Eye (tissue), 1 donor: ENCODE measurements around the gene TCF4.

Experiments used
- DNase-seq: peaks from one replicate; pipeline ENCODE4 v3.0.0-alpha.2; 2015

TCF4 gene

DNA sequence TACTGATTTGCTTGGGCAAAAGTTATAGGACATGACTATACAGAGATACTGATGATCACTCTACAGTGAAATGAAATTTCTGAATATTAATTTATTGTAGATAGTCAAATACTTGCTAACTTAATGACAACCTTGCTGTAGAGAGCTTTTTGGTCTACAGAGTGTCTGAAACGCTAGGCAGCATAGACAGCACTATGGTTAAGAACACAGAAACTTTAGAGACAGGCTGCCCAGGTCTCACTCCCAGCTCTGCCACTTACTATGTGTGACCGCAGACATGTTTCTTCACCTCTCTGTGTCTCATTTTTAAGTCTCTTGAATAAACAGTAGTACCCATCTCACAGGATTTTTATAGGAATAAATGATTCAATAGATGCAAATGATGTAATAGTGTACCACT, 247.0 kb downstream of the TCF4 start:
- no peak for DNase-seq

DNA sequence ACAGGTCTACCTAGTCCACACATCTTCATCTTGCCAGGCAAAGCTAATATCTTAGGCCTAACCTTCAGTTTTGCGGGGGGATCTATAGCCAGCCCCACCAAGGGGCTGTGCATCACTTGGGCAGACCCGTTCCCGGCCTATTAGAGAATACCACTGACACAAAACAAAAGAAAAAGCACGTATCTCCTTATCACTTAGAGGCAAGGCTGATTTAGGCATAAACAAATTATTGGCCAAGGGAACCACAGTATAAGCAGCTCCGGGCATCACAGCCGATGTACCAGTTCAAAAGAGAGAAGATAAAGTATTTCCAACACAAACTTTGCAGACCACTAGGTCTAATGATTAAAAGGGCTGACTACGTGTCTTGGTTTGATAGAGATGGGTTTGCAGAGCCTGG, 248.0 kb downstream of the TCF4 start:
- DNase-seq, result no peak

DNA sequence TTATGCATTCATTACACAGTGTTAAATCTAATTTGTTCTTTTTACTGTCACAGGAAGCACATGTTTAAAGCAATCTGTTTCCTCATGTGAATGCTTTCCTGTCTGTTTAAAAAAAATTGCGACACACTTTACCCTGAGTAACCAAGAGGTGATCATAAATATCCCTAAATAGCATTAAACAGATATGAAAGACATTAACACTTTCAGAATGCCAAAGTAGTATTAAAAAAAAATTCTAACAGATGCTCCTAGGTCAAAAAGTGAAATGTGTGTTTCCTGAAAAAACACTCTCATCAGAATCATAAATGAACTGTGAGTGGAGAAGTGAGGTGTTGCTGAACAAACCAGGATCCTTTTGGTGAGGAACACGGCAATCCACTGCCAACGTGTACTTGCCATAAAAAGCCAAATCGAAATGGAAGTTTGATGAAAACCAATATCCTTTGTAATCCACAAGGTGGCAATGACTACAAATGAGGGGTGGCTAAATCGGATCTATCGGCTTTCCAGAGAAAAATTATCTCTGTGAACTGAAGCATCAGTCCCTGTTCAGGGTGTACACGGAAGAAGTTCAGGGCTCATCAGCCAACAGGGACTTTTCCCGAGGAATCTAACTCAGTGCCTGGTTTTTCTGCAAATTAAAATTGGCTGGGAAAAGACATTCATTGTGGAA, 248.9 kb downstream of the TCF4 start:
- DNase-seq, result no peak

DNA sequence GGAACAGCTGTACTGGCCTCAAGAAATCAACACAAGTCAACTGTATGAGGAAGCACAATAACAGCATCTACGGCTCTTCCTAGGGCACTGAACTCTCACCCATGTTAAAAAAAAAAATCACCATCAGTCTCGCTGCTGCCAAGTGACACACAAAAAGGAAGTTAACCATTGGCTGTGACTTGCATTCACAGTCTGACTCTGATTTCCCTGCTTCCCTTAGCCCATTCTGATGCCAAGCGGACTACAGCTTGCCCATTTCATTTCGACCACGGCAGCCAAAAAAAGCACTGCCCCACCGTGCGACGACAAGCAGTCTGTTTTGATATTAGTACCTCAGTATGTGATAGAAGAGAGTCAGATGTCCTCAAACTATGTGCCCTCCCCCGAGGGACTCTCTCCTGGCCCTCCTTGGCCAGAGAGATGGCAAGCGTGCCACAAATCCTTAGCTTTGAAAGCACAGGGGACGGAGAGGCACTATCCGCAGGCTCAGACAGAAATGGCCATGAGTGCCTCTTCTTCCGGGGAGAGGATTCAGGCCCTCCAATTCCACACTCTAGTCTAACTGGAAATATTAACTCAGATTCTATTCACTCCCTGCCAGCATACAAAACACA, 250.0 kb downstream of the TCF4 start:
- DNase-seq, result no peak

DNA sequence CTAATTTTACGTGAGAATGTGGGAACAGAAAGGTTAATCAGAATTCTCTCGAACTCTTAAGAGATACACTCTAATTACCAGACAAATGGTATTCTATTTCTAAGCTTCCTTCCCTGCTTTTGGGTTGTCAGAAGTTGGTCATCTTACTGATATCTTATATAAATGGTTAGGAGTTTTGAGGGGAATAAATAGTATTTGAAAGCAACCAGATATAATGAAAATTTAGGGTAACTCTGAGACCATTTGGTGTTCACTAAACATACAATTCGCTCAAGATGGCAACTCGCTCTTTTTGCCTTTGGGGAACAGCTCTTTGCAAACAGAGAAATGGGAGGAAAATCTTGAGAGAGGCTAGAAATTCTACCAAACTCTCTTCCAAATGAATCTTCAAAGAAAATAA, 250.9 kb downstream of the TCF4 start:
- DNase-seq, result no peak

DNA sequence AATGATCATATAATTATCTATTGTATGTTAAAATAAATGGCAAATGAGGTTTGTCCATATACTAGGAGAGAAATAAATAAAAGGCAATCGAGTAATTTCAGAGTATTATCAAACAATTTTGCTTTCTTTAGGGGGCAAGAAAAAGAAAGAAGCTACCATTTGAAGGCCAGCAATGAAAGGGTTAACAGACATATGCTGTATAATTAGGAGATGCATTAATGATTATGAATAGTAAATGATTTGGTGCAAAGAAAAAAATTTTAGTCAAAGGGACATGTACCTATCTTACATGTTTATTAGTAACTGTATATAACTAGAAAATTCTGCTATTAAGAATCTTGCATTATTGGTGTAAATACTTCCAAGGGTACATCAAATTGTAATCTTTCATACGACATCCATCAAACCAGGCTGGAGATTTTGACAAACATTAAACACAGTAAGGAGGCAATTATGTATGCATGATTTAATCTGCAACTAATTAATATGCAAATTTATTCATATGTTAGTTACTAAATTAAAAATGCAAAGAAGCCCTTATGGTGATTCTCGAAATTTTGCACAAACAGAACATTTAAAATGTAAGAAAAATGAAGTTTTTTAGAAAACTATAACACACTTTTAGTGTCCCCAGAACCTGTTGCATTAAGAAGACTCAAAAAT, 251.4 kb downstream of the TCF4 start:
- DNase-seq, result no peak

DNA sequence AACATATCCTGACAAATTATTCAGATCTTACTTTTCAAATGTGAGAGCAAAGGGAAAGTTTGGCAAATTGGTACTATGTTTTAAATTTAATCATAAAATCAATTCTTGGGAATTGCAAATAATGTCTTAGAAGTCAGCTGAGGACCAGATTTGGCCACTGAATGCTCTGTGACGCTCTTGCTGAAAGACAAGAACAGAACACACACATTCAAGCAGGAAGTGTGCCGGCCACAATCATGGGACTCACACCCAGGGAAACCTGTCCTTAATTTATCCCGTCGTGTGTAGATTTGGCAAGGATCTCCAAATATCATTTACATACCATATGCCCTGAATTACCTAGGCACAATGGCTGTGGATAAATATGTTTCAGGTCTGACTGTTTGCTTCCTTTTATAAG, 253.1 kb downstream of the TCF4 start:
- no peak for DNase-seq

DNA sequence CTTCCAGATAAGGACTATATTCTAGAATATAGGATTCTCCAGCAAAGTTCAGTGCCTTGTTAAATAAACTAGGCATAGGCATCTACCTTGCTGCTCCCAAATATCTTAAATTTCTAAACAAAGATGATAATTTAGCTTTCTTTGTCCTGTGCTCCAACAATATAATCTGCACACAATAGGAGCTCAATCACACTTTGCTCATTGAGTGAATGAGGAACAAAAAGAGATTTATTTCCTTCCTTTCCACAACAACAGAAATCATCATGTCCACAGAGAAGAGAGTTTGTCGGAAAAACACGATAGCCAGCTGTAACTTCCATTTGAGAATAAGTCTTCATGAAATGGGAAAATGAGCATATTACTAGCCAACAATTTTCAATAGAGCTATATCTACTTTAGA, 256.7 kb downstream of the TCF4 start:
- DNase-seq, result no peak

DNA sequence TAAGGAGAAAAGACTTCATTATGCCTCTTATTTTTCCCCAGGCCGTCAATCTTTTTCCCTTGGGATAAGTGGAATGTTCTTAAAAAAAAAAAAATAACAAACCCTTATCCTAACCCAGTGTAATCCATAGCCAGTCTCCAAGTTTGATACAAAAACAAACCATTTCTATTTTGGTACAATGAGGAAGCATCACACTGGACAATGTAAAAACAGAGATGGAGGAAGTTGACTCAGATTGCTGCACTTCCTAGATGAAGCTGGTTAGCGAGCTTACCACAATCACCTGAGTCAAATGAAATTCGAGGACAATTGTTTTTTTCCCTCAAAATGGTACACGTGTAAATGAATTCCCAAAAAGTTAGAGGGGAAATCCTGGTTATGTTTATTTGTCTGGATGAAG, 259.7 kb downstream of the TCF4 start:
- no peak for DNase-seq

DNA sequence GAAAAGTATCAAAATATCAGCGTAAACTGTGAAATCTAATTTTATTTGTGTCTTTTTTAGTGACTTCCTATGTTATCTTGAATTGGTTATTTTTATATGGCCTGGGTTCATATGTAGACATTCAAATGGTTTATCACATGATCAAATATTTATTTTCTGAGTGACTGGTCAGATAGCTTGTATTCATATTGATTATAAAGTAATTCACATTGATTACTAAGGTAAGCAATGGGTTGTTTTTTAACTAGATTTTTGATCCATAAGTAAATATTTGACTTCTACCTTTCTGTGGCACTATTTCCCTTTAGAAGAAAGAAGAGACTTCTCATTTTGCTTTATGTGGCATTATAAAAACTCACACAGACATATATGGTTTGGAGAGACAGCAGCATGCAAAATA, 260.5 kb downstream of the TCF4 start:
- DNase-seq, result no peak

DNA sequence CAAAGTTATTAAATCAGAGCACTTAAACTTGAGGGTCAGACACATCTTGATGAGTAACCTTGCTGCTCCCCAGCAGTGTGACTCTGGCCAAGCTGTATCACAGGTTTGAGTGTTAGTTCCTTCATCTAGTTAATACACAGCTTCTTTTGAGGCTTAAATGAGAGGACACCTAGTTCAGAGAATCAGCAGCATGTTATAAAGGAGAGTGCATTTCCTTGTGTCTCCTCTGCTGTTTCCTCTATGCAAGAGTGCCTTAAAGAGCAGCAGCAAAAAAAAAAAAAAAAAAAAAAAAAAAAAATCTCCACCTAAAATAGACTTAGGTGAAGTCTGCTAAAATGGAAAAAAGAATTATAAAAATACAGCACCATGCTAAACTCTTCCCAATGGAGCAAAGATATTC, 261.9 kb downstream of the TCF4 start:
- DNase-seq, result no peak

DNA sequence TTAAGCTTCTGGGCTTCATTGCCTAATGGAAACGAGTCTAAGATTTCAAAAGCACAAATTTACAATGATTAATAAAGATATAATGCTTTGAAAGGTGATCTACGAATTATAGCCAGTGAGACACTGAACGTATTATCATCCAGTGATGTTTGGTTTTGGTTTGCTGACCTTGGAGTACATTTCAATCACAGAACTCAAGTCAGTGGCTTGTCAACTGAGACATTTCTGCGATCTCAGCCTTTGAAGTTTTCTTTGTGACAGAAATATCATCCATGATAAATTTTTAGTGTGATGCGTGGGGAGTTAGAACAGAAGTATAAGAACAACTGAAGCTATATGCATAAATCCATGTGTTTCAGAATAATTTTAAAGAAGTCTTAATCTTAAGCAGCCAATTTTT, 263.8 kb downstream of the TCF4 start:
- no peak for DNase-seq

DNA sequence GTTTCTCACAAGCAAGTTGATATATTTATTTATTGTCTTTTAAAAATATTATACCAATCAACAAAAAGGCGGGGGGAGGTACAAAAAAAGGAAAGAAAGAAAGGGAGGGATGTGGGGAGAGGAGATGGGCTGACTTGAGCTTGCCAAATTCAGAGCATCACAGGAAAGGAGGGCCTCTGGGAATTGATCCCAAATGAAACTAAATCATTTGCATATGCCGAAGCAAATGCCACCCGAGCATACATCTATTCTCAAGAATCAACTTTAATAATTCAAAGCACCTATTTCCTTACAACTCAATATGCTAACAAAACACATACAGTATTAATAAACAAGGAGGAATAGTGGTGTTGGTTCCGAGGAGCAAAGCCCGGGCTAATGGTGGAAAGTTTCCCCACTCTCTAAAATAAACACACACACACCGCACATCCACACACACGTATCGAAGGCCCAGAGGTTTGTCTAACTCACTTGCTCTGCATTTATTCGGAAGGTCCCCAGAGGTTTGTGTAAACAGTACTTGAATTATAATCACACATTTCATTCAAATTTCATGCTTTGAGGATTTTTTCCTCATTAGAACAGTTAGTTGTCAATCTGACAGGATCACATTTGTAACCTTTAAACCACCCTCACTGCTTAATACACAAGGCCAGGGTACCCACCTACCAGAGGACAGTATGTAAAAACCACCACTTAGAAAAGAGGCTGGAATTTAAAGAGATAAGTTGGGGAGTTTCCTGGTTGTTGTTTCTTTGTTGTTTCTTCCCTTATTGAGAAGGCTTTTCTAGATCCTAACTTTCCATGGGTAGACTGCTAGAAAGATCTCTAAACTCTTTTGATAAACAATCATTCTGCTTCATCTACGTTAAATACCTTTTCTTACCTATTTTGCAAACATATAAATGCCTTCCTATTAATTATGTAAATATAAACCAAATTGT, 264.7 kb downstream of the TCF4 start:
- DNase-seq, result peak; percentile 66

DNA sequence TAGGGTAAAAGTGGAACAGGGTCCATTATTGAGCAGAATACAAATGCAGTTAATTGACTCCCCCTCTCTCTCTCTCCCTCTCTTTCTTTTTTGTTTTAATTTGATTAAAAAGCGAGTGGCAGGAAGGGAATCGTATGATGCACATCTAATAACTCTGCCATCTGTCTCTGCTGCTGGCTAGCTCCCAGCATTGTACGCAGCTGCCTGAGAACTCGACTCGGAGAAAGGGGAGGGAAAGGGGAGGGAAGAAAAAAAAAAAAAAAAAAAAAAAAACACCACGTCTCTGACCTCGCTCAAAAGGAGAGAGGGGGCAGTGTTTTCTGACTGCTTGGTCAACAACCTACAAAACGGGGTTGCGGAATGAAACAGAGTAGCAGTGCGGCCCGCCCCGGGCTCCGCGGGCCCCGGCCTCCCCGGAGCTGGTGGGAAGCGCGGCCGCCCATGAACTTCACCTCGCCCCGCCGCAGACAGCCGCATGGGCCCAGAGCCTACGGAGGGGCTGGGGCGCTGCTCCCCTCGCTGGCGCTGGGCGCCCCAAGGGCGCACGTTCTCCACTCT, 265.7 kb downstream of the TCF4 start:
- DNase-seq, result peak; percentile 97

DNA sequence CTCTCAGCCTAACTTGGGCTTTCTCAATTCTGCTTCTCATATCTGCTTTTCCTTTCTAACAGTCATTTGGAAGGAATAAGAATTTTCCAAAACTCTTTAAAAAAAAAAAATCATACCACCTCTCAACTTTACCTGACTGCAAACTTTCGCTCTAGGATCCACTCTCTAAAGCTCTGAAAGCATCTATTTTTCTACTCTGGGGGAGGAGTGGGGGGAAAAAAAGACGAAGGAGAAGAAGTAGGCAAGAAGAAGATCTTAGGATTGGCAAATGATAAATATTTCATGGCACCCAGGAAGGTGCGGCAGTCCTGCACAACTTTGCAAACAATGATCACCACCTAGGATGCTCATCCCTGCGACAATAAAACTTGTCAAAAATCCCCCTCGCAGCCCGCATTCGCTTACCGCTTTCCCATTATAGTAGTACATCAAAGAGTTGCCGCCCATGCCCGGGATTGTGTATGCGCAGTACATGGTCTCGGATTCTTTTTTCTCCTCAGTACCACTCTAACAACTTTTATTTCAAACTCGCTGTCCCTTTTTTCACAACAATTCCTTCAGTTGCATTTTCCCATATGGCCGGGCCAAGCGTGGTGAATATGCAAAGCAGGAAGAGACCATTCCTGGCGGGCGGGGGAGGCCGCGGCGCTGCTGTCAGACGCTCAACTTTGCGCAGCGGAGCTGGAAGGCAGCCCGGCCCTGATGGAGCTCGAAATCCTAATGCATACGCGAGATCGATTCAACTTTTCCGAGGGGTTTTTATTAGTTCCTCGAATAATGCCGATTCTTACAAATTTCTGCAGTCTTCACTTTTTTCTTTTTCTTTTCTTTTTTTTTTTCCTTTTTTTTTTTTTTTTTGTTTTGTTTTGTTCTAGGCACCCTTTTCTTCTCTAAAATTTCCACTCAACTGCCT, 266.5 kb downstream of the TCF4 start:
- DNase-seq, result peak; percentile 97

DNA sequence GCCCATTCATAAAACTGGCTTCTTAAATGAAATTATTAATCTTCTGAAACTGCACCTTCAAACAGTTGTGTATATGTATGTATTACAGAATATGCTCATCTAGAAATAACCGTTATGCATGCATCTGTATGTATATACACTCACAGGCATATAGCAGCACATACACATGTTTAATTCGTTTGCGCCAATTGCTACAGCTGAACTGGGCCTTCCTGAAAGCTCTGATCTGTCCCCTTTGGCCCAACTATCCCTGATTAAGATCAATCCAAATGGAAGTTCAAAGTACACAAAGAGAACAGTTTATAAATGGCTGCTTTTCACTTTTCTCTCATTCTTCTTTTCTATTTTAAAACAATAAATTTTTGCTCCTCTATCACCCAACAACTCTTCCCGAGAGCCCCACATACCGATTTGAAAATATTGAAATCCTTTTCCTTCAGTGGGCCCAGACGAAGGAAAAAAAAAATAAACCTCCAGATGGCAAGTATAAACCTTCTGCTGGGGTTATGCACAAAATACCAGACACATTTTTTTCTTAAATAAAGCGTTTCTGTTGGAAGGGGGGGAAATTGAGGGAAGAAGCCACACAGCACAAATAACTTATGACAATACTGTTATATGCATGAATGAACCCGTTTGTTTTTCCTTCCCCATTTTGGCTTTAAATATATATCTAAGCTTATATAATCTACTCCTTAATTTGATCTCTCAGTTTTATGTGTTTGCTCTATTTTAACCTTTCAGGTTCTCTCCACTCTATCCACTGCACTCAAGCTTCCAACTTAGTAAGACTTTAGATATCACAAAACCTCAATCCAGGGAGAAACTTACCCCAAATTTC, 267.3 kb downstream of the TCF4 start:
- DNase-seq, result peak; percentile 68

DNA sequence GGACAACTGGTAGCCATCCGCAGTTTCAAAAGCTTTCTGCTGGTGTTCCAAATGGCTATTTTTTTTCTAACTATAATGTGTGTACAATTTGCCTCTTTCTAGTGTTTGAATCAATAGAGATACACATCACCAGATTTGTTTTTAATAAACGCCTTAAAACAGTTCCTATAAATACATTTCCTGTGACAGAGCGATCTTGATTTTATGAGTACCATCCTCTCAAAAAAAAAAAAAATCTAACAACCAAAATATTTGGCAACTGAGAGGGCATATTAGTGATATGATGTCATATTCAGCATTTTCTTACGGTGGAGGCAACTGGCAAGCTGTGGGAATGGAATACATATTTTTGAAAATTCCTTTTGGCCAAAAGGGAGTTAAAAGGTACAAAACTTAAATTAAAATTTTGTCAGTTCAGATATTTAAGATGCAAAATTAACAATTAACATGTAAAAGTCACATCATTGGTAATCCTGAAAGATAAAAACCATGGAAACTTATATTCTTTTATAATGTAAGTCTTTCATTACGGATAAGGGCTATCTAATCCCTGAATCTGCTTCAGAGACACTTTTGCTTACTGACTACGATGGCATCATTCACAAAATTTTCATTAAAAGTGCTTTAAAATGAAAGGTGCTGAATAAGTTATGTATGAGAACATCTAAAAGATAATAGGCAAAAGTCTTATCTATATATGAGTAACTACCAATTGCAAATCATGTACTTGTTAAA, 268.4 kb downstream of the TCF4 start:
- DNase-seq, result peak; percentile 53

DNA sequence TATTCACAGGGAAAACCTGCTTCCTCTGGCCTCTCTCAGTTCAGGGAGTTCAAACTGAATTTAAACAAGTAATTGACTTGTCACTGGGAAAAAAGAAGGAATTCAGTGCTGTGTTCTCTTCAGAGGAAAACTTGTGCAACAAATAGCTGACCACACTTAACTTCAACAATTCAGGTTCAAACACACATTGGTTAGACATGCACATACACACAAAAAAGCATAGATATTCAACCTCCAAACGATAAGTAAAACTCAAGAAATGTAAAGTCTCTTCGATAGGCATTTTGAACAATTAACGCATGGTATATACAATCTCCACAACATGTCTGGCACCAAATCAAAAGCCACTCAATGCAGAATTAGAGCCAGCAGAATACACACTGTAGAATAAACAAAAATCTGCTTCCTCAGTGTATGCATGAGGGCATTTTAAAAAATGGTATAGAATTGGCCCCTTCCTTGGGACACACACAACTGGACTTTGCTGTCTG, 269.0 kb downstream of the TCF4 start:
- peak; percentile 61 for DNase-seq

DNA sequence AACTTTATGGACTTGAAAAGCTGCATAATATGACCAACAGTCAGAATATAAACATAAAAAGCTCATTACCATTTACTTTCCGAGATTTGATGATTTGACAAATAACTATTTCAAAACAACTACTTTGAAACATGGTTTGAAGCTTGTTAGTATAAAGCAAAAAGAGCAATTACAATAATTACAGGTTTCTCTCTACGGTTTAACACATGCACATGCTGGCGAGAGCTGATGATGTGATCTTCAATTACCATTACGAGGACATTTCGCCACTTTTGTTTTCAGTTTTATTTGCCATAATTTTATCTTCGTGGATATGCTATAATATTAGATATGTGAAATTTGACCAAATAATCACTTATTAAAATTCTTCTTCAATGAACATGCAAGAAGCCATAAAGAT, 270.1 kb downstream of the TCF4 start:
- peak; percentile 46 for DNase-seq

DNA sequence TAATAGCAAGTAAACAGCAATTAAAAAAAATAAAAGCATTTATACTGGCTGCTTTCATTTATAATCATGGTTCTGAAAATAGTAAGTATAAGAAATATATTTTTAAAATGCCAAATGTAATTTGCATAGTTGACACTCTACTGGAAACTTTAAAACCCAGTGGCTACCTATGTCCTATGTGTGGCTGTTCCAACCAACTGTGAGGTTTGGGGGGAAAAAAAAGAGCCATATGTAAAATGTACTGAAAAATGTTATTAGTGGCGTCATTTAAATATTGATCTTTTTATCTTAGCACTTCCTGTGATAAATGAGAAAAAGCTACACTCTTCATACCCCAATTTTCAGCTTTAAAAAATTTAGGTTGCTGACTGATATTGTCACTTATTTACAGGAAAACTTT, 270.7 kb downstream of the TCF4 start:
- no peak for DNase-seq
